Dendritic cell treated with granulocyte-macrophage colony-stimulating factor and Interleukin-4, amounts not matched to agents 40 ng/mL and 50 ng/mL, for 4 days (primary cell): ENCODE measurements around the gene ROPN1L.
"Not testable (repeated sequence)": the region's sequence is repeated elsewhere in the genome, so short reads cannot be mapped to it uniquely, and the experiment has no call there.

ENCODE experiments used
- H3K27ac Mint-ChIP-seq: one replicate; pipeline ENCODE4 v1.8.0; 2022; ENCODE audit warnings: mild to moderate bottlenecking, mixed read lengths
- H3K27me3 Mint-ChIP-seq: one replicate; pipeline ENCODE4 v1.8.0; 2022; ENCODE audit warnings: mild to moderate bottlenecking, mixed read lengths
- H3K36me3 Mint-ChIP-seq: one replicate; pipeline ENCODE4 v1.8.0; 2022; ENCODE audit warnings: low read depth, mixed read lengths
- H3K4me1 Mint-ChIP-seq: one replicate; pipeline ENCODE4 v1.8.0; 2022; ENCODE audit warnings: low read depth, mixed read lengths
- H3K4me3 Mint-ChIP-seq: one replicate; pipeline ENCODE4 v1.8.0; 2022; ENCODE audit warnings: mild to moderate bottlenecking, moderate library complexity, mixed read lengths
- H3K9me3 Mint-ChIP-seq: one replicate; pipeline ENCODE4 v1.8.0; 2022; ENCODE audit warnings: mixed read lengths
- intact Hi-C: fragments of 100-400 bp; cut with micrococcal nuclease; formaldehyde crosslinking; loops from one replicate; pipeline ENCODE4 v1.15.0; 2022

Gene ROPN1L

DNA sequence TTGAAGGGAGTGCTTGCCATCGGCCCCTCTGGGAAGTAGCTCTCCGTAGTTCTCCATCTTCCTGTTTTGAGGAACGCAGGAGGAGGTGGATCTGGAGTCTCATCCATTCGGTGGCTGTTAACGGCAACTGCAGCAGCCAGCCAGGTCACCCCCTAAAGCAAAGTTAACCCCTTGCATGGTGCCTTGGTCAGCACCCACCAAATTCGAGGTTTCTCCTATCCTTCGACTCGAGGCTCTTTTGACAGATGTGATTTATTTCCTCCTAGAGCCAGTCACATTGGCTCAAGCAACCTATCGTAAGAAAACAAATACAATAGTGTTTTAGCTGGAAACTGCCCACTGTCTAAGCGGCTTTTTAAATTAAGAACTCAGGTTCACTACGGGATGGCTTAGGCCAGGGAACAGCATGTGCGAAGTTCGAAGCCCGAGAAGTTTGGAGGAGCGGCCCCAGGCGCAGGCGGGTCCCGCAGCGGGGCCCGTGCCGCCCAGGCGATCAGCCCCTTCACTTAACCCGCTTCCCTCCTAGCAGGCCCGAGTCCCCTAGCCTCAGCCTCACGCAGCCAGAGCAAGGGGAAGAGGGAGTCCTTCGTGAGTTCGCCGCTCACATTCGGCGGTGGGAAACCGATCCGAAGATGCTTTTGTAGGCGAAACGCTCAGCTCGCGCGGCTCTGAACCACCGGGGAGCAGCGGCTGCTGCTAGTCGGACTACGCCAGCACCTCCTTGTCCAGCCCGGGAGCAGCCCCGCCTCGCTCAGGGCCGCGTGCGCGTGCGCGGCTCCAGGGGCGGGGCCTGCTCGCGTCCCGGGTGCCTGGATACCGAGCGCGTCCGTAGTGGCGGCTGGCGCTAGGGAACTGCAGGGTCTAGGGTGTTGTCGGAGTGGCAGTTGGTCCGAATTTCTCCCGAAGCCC lies at the start of gene ROPN1L:
Gene ROPN1L, plus strand, starts transcription at position 797 of the 909 bp plus-strand sequence. CDS start 289 bp downstream, outside the sequence.
- intact Hi-C loops, result loop anchor here (10.0 kb wide), 1 partner anchor 323 kb away; the partner anchor contains the start of gene DAP
- peaks cover 15% of the 10 kb centered on the region for H3K27me3 Mint-ChIP-seq
- peaks cover 36% of the 10 kb centered on the region for H3K4me1 Mint-ChIP-seq
- peak within 1 kb of the TSS; percentile 77 for H3K27ac Mint-ChIP-seq
- peaks cover 7% of the 10 kb centered on the region for H3K36me3 Mint-ChIP-seq
- H3K4me3 Mint-ChIP-seq, result peak within 1 kb of the TSS; percentile 85
- no peaks in the 10 kb centered on the region for H3K9me3 Mint-ChIP-seq

DNA sequence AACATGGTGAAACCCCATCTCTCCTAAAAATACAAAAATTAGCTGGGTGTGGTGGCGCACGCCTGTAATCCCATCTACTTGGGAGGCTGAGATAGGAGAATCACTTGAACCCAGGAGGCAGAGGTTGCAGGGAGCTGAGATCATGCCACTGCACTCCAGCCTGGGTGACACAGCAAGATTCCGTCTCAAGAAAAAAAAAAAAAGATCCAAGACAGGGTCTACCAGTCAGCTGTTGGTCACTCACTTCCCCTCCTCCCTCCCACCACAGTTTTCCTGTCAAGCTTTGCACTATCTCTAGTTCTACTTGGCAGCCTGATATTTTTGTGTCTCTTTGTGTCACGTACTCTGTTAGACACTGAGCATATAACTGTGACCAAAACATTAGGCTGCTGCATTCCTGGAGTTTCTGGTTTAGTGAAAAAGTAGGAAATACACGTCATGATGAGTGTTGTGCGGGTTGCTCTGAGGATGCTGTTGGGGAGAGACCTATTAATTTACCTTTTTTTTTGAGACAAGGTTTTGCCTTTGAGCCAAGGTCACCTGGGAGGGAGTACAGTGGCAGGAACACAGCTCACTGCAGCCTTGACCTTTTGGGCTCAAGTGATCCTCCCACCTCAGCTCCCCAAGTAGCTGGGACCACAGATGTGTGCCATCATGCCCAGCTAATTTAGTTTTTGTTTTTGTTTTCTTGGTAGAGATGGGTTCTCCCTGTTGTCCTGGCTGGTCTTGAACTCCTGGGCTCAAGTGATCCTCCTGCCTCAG lies 48.9 kb upstream of the ROPN1L start:
- H3K9me3 Mint-ChIP-seq, H3K4me1 Mint-ChIP-seq, intact Hi-C loops, H3K4me3 Mint-ChIP-seq, H3K27me3 Mint-ChIP-seq, H3K27ac Mint-ChIP-seq: not testable (repeated sequence)
- peaks cover 92% of the 10 kb centered on the region for H3K36me3 Mint-ChIP-seq

DNA sequence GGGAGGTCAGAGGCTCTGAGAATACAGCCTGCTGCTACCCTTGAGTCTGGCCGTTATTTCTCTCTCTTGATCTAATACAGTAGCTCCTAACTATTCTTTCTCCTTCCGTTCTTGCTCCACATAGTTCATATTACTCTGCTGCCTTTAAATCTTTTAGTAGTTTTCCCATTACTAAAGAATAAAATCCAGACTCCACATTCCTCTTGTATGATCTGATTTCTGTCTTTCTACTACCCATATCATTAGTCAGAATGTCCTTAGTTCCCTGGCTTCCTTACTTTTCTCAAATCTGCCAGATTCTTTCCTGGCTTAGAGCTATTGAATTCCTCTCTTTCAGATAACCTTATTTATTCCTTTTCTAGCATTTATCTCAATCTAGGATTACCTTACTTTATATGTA lies 48.2 kb upstream of the ROPN1L start:
- intact Hi-C loops, result no loop called here
- Mint-ChIP-seq H3K9me3 (no peaks in the 10 kb centered on the region), H3K4me3 (no peak overlapping the region), H3K27me3 (no peaks in the 10 kb centered on the region), H3K27ac (no peak overlapping the region), H3K4me1 (no peaks in the 10 kb centered on the region), H3K36me3 (peaks cover 92% of the 10 kb centered on the region)

DNA sequence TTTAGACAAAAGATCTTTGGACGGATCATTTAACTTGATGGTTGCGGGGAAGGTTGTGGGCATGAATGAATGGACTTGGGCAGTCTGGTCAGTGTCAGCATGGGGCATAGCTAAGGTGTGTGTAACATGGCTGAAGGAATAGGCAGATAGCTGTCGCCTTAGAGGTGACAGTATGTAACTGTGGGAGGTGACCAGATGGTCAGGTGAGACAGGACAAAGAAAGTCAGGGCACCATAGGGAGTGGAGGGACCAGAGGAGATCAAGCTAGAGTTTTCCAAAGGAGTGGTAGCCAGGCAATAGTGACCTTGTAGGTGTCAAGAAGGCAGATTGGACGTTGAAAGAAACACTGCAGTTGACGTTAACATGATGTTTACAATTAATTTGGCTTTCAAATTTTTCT lies 45.1 kb upstream of the ROPN1L start:
- H3K27me3 Mint-ChIP-seq, result no peaks in the 10 kb centered on the region
- no peak overlapping the region for H3K4me3 Mint-ChIP-seq
- H3K27ac Mint-ChIP-seq, result no peak overlapping the region
- H3K36me3 Mint-ChIP-seq, result peaks cover 85% of the 10 kb centered on the region
- no peaks in the 10 kb centered on the region for H3K9me3 Mint-ChIP-seq
- intact Hi-C loops, result no loop called here
- H3K4me1 Mint-ChIP-seq, result peaks cover 6% of the 10 kb centered on the region

DNA sequence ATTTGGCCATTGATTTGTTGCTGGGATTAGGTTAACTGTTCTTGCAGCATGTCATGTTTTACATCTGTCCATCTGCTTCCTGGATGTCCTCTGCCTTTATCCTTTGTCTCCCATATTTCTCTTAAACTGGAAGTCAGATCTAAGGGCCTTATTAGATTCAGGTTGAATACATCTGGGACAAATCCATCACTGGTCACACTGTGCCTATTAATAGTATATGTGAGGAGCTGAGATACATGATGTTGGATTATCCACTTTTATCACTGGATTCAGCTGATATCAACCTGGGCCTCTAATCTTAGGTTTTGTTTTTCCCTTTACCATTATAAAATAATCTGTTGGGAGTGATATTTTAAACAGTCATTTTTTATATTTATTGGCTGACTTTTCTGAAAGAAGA lies 41.8 kb upstream of the ROPN1L start:
- no peaks in the 10 kb centered on the region for H3K9me3 Mint-ChIP-seq
- no peaks in the 10 kb centered on the region for H3K27me3 Mint-ChIP-seq
- peaks cover 6% of the 10 kb centered on the region for H3K4me1 Mint-ChIP-seq
- intact Hi-C loops, result no loop called here
- no peak overlapping the region for H3K4me3 Mint-ChIP-seq
- peaks cover 82% of the 10 kb centered on the region for H3K36me3 Mint-ChIP-seq
- H3K27ac Mint-ChIP-seq, result no peak overlapping the region

DNA sequence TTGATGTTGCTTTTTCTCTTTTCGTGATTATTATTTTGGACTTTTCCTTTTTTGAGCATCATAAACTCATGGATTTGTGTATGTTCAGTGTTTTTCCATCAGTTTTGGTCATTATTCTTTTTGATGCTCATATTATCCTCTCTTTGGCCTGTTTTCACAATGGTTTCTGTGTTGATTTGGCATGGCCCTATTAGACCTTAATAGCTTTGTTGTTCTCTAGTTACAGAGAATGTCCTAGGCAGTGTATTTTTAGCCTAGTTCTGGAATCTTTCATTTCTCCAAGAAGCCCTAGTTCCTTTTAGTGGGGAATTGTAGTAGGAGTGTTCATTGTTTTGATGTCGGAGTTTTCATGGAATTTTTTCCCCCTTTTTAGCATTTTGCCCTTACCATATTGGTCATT lies 41.3 kb upstream of the ROPN1L start:
- H3K27ac Mint-ChIP-seq, result no peak overlapping the region
- intact Hi-C loops, result no loop called here
- H3K9me3 Mint-ChIP-seq, result no peaks in the 10 kb centered on the region
- no peak overlapping the region for H3K4me3 Mint-ChIP-seq
- peaks cover 82% of the 10 kb centered on the region for H3K36me3 Mint-ChIP-seq
- H3K4me1 Mint-ChIP-seq, result peaks cover 6% of the 10 kb centered on the region
- H3K27me3 Mint-ChIP-seq, result no peaks in the 10 kb centered on the region

DNA sequence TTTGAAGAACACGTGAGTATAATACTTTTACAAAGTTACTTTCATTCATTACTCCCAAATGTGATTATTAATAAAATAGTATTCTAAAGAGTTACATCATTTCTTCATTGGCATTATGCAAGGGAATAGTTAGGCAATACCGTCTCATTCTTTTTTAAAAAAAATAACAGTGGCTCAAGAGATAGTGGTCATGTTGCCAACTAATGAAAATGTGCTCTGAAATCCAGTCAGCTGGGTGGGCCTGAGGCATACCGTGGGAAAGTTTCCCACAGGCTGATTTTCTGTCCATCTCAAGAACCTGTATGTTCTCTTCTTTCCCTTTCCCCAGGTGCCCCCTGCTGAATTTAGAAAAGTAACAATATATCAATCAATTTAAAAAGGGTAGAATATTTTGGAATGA lies 40.8 kb upstream of the ROPN1L start:
- Mint-ChIP-seq H3K36me3 (peaks cover 82% of the 10 kb centered on the region), H3K9me3 (no peaks in the 10 kb centered on the region), H3K4me1 (peaks cover 6% of the 10 kb centered on the region), H3K27me3 (no peaks in the 10 kb centered on the region), H3K4me3 (no peak overlapping the region), H3K27ac (no peak overlapping the region)
- intact Hi-C loops, result no loop called here

DNA sequence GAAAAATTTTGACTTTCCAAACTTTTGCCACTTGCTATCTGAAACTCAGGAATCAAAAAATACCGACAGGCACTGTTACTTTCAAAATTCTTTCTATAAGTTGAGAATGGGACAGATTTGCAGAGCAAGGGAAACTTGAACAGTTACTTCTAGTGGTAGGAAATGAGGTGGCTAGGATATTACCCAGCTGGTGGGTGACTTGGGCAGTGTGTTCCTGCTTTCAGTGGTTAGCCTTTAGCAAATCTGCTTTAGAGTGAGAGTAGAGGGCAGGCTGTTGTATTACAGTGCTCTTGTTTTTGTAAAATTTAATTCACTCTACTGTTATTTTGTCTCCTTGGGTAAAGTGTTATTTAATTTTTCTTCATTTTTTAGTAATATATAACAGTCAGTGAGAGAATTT lies 40.2 kb upstream of the ROPN1L start:
- H3K36me3 Mint-ChIP-seq, result peaks cover 79% of the 10 kb centered on the region
- H3K4me3 Mint-ChIP-seq, result no peak overlapping the region
- H3K27me3 Mint-ChIP-seq, result no peaks in the 10 kb centered on the region
- no peaks in the 10 kb centered on the region for H3K9me3 Mint-ChIP-seq
- peaks cover 6% of the 10 kb centered on the region for H3K4me1 Mint-ChIP-seq
- intact Hi-C loops, result no loop called here
- no peak overlapping the region for H3K27ac Mint-ChIP-seq

DNA sequence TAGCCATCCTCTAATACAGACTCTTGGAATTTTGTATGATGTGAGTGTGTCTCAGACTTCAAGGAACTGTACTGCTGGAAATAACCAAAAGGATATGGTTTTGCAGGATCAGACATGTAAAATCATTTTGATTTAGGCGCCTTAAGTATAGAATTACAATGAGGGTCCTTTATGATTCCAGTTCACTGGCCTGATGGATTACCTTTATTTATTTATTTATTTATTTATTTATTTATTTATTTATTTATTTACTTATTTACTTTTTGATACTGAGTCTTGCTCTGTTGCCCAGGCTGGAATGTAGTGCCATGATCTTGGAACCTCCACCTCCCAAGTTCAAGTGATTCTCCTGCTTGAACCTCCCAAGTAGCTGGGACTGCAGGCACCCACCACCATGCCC lies 37.9 kb upstream of the ROPN1L start:
- Mint-ChIP-seq H3K27me3 (no peaks in the 10 kb centered on the region), H3K36me3 (peaks cover 84% of the 10 kb centered on the region), H3K27ac (no peak overlapping the region), H3K4me3 (no peak overlapping the region), H3K9me3 (no peaks in the 10 kb centered on the region), H3K4me1 (peaks cover 6% of the 10 kb centered on the region)
- intact Hi-C loops, result no loop called here

DNA sequence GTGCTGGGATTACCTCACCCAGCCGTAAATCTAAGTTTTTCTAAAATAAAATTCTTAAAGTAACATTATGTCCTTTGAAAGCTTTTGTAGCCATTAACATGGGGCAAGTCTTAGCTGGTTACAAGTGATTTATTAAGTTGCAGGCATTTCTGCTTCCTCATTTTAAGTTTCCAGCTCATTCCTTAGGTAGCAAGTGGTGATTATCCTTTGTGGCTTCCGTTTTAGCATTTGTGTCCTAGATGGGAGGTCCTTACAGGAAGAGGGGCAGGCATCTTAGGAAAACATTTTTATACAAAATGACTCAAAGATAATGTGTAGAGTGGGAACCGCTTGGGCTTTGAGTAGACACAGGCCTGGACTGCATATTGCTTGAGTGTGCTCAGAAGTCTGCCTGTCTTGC lies 35.0 kb upstream of the ROPN1L start:
- no peaks in the 10 kb centered on the region for H3K27me3 Mint-ChIP-seq
- intact Hi-C loops, result no loop called here
- no peaks in the 10 kb centered on the region for H3K4me1 Mint-ChIP-seq
- H3K9me3 Mint-ChIP-seq, result no peaks in the 10 kb centered on the region
- peaks cover 88% of the 10 kb centered on the region for H3K36me3 Mint-ChIP-seq
- no peak overlapping the region for H3K27ac Mint-ChIP-seq
- H3K4me3 Mint-ChIP-seq, result no peak overlapping the region

DNA sequence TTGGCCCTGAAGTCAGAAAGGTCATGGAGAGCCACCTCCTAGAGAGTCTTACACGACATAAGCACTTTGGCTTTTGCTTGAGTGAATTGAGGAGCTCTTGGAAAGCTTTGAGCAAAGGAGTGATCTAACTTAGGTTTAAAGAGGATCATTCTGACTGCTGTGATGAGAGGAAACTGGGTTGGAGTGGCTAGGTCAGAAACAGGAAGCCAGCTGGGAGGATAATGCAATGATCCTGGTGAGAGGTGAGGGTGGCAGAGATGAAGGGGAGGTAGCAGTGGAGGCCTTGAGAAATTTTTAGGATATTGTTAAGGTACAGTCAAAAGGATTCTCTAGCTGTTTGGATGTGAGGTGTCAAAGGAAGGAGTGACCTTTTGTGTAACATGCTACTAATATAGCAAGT lies 32.2 kb upstream of the ROPN1L start:
- intact Hi-C loops, result no loop called here
- H3K36me3 Mint-ChIP-seq, result peaks cover 94% of the 10 kb centered on the region
- no peak overlapping the region for H3K27ac Mint-ChIP-seq
- no peak overlapping the region for H3K4me3 Mint-ChIP-seq
- no peaks in the 10 kb centered on the region for H3K27me3 Mint-ChIP-seq
- H3K9me3 Mint-ChIP-seq, result no peaks in the 10 kb centered on the region
- H3K4me1 Mint-ChIP-seq, result no peaks in the 10 kb centered on the region

DNA sequence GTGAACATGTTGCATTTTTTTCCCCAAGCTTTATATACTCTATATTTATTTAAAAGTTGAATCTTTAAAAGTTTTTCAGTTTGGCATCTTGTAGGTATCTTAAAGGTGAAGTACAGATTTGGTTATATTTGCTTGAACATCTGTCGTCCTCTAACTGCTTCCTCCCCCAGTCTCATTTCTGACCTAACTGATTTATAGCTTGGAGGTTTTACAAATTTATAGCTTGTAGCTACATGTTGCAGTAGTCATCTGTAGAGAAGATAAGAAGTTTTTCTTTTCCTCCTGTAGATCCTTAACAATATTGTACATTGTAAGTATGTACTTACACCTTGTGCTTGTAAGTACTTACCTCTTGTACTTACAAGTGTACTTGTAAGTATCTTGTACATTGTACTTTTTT lies 31.0 kb upstream of the ROPN1L start:
- Mint-ChIP-seq H3K4me3 (no peak overlapping the region), H3K27ac (no peak overlapping the region), H3K27me3 (no peaks in the 10 kb centered on the region), H3K9me3 (no peaks in the 10 kb centered on the region), H3K36me3 (peaks cover 90% of the 10 kb centered on the region), H3K4me1 (no peaks in the 10 kb centered on the region)
- intact Hi-C loops, result no loop called here

DNA sequence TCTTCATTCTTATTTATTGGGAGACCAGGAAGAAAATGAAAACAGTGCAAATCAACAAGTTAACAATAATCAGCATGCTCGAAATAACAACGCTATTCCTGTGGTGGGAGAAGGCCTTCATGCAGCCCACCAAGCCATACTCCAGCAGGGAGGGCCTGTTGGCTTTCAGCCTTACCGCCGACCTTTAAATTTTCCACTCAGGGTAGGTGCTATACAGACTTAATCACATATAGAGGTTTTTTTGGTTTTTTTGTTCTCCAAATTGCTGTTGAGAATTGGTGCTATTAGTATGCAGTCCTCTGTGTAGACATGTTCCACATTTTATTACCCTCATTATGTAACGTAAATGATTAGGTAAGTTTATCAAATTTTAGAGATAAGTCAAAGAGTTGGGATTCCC lies 30.3 kb upstream of the ROPN1L start:
- H3K36me3 Mint-ChIP-seq, result peaks cover 86% of the 10 kb centered on the region
- no peak overlapping the region for H3K27ac Mint-ChIP-seq
- no peaks in the 10 kb centered on the region for H3K9me3 Mint-ChIP-seq
- no peaks in the 10 kb centered on the region for H3K27me3 Mint-ChIP-seq
- no peak overlapping the region for H3K4me3 Mint-ChIP-seq
- intact Hi-C loops, result no loop called here
- no peaks in the 10 kb centered on the region for H3K4me1 Mint-ChIP-seq

DNA sequence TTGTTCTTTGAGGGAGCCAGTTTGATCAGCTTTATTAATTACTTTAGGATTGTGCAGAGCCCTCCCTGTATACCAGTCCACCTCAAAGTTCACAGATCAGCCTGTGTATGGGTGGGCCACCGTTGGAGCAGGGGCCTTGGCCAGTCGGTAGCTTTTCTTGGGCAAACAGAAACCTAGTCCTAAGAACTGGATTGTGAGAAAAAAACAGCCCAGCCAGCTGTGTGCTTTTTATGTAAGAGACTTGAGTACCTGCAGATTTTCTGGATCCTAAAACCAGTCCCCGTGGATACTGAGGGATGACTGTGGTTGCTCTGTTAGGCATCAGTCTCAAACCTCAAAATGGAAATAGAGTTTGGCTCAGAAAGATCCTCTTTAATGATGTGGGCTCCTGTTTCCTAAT lies 24.8 kb upstream of the ROPN1L start:
- intact Hi-C loops, result no loop called here
- peaks cover 22% of the 10 kb centered on the region for H3K4me1 Mint-ChIP-seq
- peaks cover 86% of the 10 kb centered on the region for H3K36me3 Mint-ChIP-seq
- no peaks in the 10 kb centered on the region for H3K9me3 Mint-ChIP-seq
- no peak overlapping the region for H3K4me3 Mint-ChIP-seq
- no peaks in the 10 kb centered on the region for H3K27me3 Mint-ChIP-seq
- no peak overlapping the region for H3K27ac Mint-ChIP-seq
